GM12872 (cell line): Measurements from ENCODE around the gene MIA3.

Source experiments
- TF ChIP-seq, protein P1 (sequence below): IDR thresholded peaks from 3 replicates; pipeline ENCODE4 v1.5.1; 2011; ENCODE audit warnings: low read depth, mild to moderate bottlenecking, low read length, moderate library complexity; ENCODE audit not compliant: insufficient read depth

Gene MIA3

DNA sequence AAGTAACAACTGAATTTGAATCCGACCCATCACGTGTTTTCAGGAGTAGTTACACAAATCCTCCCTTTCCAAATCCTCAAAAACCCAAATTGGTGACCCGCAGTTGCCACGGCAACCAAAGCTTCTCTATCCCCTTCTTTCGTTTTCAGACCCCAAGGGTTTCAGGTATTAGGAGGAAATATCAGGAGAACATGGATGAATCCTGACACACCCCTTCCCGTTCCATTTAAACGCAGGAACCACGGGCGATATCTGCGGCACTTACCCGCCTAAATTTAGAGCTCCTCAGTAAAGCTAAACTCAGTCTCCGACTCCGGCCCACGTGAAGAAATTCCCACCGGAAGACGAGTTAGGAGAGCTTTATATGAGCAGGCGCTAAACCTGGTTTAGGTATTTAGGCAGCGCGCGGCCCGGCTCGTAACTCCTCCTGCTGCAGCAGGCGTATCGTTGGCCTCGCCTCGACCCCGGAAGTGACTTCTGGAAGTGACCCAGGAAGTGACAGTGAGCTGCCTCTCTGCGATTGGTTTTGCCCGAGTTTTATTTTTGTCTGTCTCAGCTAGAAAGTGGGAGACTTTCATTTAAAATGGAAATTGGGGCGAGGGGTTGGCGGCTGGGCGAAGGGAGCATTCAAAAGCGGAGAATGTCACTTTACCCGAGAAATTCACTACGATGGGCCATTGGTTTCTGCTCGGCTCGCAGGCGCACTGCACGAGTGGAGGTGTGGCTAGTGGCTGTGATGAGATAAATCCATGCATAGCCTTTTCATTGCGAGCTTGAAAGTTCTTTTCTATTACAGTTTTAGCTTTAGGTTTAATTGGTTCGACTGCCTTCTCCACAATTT, 28.2 kb upstream of the MIA3 start, which contains the start of gene TAF1A:
TSS of gene TAF1A (minus strand) at position 472 of the 841 bp plus-strand sequence.
- TF ChIP-seq, protein P1, sequence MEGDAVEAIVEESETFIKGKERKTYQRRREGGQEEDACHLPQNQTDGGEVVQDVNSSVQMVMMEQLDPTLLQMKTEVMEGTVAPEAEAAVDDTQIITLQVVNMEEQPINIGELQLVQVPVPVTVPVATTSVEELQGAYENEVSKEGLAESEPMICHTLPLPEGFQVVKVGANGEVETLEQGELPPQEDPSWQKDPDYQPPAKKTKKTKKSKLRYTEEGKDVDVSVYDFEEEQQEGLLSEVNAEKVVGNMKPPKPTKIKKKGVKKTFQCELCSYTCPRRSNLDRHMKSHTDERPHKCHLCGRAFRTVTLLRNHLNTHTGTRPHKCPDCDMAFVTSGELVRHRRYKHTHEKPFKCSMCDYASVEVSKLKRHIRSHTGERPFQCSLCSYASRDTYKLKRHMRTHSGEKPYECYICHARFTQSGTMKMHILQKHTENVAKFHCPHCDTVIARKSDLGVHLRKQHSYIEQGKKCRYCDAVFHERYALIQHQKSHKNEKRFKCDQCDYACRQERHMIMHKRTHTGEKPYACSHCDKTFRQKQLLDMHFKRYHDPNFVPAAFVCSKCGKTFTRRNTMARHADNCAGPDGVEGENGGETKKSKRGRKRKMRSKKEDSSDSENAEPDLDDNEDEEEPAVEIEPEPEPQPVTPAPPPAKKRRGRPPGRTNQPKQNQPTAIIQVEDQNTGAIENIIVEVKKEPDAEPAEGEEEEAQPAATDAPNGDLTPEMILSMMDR = no peak

DNA sequence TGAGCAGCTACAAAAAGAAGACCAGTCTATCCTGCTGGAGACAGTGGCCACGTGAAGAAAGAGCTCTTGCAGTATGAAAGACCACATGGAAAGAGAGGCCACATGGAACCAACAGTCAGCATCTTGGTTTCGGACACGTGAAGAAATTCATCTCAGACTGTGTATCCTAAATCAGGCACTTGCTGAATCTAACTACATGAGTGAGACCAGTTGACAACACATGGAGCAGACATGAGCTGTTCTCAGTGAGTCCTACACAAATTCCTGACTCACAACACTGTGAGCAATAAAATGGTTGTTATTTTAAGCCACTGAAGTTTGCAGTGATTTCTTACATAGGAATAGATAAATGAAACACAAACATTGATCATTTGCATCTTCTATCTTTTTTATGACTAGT, 25.7 kb upstream of the MIA3 start:
- TF ChIP-seq, protein P1 = no peak

DNA sequence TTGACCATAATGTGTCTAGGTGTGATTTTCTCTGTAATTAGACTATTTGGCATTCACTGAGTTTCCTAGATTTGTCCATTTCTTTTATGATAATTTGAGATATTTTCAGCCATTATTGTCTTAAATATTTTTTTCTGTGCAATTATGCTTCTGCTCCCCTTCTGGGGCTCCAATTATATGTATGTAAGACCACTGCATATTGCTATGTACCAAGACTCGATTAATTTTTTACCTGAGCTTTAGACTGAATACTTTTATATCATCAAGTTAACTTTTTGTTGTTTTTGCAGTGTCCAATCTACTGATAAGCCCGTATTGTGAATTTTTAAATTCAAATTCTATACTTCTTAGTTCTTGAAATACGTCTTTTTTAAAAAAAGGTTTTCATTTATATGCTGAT, 23.1 kb upstream of the MIA3 start:
- TF ChIP-seq, protein P1 = no peak

DNA sequence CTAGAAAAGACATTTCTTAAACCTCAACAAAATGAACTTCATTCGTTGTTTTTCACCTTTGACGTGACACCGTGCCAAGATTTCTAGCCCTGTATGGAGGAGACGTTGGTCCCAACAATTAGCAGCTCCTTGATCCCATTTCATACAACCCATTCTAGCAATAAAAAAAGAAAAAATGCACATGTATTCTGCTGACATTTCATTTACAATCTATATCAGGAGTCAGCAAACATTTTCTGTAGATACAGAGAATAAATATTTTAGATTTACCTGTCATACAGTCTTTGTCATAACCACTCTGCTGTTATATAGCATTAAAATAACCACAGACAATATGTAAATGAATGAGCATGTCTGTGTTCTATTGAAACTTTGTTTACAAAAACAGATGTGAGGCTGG, 21.2 kb upstream of the MIA3 start:
- TF ChIP-seq, protein P1 = no peak

DNA sequence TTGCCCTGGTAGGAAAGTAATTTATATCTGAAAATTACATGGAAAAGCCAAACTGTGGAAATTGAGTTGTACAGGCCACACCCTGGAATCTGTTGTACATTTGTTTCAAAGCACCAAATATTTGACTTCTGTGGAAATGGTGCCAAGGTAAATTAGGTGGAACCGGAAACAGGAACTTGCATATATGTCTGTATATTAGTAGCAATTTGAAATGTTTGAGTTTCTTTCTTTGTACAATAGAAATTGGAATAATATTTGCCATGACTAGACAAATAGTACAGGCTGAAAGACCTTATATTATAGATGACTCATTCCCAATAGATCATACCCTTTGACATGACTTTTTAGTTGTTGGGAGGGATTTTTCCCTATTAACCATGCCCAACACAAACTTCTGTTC, 17.6 kb upstream of the MIA3 start:
- TF ChIP-seq, protein P1 = no peak

DNA sequence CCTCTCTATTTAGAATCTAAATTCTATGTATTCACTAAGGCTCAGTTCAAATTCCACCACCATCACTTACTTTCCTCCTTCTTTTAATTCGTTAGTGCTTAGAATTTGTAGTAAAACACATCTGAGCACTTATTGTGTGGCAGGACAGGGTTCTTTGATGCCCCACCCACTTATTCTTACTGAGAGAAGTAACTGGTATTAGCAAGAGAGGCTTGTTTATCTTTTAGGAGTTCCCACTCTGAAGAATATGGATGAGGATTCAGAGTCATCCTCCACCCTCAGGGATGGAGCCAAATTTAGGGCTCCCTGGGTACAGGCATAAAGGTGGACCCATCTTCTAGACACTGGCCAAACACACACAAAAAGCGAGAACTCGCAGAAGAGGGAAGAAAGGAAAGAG, 16.6 kb upstream of the MIA3 start:
- TF ChIP-seq, protein P1 = no peak

DNA sequence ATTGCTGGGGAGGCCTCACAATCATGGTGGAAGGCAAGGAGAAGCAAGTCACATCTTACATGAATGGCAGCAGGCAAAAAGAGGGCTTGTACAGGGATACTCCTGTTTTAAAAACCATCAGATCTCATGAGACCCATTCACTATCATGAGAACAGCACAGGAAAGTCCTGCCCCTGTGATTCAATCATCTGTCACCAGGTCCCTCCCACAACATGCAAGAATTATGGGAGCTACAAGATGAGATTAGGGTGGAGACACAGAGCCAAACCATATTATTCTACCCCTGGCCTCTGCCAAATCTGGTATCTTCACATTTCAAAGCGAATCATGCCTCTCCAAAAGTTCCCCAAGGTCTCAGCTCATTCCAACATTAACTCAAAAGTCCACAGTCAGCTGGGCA, 11.1 kb upstream of the MIA3 start:
- TF ChIP-seq, protein P1 = no peak
